Neural crest cell (in vitro differentiated cells): Measurements from ENCODE around the gene DYNC1H1. TPM values are rescaled to one million over a fixed set of nuclear protein-coding genes. Genes with fewer than 3 reads are reported as not detected.
"Not testable (repeated sequence)": the region's sequence is repeated elsewhere in the genome, so short reads cannot be mapped to it uniquely, and the experiment has no call there.

Source experiments
- DNase-seq: peaks from one replicate; pipeline ENCODE4 v3.0.0; 2021; ENCODE audit warnings: low read depth, mixed read lengths, low spot score
- H3K27ac Mint-ChIP-seq: one replicate; pipeline ENCODE4 v1.8.0; 2021; ENCODE audit warnings: mild to moderate bottlenecking, mixed read lengths; ENCODE audit not compliant: unreplicated experiment
- H3K27me3 Mint-ChIP-seq: 2 replicates; pipeline ENCODE4 v1.8.0; 2021; ENCODE audit warnings: low read depth, mild to moderate bottlenecking, mixed read lengths
- H3K36me3 Mint-ChIP-seq: 2 replicates; pipeline ENCODE4 v1.8.0; 2021; ENCODE audit warnings: low read depth, mild to moderate bottlenecking, mixed read lengths
- H3K4me1 Mint-ChIP-seq: 2 replicates; pipeline ENCODE4 v1.8.0; 2021; ENCODE audit warnings: mixed read lengths
- H3K4me3 Mint-ChIP-seq: one replicate; pipeline ENCODE4 v1.8.0; 2021; ENCODE audit warnings: mild to moderate bottlenecking, mixed read lengths
- H3K9me3 Mint-ChIP-seq: 2 replicates; pipeline ENCODE4 v1.8.0; 2021; ENCODE audit warnings: mixed read lengths
- CTCF ChIP-seq: fragments of 200-600 bp; sonication (generic); conservative IDR thresholded peaks from 2 replicates; pipeline ENCODE4 v1.5.0; 2021; ENCODE audit warnings: antibody characterized with exemption, mild to moderate bottlenecking
- total RNA-seq: library from RNA; stranded (reverse); gene quantifications from 2 replicates; pipeline ENCODE4 v1.2.1, GENCODE V29; 2021

DYNC1H1 gene
- total RNA-seq, 1 donor from 2014 or later = 528 TPM

DNA sequence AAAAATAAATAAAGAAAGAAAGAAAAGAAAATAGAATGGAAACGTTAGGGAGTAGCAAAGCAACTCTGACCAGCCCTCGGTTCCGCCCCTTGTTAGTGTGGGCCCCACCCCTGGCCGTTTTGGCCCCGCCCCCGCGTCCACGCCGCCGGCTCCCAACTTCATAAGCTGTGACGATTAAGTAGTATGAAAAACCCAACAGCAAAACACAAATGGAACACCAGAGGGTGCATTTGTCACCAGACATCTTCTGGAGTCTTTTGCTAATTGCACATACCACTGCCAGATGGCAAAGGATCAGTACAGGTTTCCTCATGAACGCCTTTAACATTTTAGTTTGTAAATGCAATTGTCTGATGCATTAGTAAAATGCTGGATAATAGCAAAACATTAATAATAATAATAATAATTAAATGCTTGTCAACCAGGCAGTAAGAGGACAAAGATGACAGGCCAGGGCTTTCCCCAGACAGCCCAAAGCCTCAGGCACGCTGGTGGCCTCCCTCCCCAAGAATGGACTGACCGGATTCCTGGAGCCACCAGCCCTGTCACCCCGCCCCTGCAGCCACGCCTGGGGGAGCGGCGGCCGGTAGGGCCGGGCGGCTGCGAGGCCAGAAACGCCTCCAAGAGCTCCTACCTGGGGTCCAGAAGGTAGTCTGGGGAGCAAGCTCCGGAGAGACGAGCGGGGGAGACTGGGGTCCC is 98.9 kb downstream of the DYNC1H1 start:
- Mint-ChIP-seq H3K27me3 (no peaks in the 10 kb centered on the region), H3K4me3 (no peak overlapping the region), H3K27ac (no peak overlapping the region), H3K36me3 (no peaks in the 10 kb centered on the region), H3K9me3 (no peaks in the 10 kb centered on the region), H3K4me1 (peaks cover 32% of the 10 kb centered on the region)
- TF ChIP-seq CTCF = peak; percentile 70
- DNase-seq = peak; percentile 63

DNA sequence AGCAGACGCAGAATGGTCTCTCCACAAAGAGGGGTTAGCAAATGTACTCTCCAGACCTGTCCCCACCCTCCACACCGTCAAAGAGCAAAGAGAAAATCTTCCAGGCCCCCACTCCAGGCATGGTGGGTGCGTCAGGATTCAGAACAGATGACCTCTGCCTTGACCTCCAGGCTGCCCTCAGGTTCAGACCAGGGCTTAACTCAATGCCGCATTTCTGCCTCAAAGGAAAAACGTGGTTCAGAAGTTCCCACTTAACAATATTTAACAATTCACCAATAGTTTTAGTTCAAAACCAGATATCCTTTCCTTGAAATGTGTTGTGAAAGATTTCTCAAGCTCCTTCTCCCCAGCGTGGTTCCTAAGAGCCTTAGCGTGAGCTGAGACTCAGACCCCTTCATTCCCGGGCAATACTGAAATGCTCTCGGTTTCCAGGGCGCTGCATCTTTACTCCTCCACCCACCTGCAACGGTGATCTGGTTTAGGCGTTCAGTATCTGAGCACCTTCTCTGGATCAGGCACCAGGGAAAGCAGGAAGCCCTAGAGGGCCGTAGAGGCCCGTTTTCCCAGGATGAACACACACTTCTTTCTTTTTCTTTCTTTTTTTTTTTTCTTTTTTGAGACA is 99.5 kb downstream of the DYNC1H1 start:
- Mint-ChIP-seq H3K9me3 (no peaks in the 10 kb centered on the region), H3K27me3 (no peaks in the 10 kb centered on the region), H3K36me3 (no peaks in the 10 kb centered on the region), H3K4me3 (no peak overlapping the region), H3K27ac (no peak overlapping the region), H3K4me1 (peaks cover 29% of the 10 kb centered on the region)
- DNase-seq = no peak
- TF ChIP-seq CTCF = no peak

GRCh38 chr14:102064590-102064989 is 100.2 kb downstream of the DYNC1H1 start:
- not testable (repeated sequence) for H3K27ac Mint-ChIP-seq, H3K36me3 Mint-ChIP-seq, H3K27me3 Mint-ChIP-seq, H3K9me3 Mint-ChIP-seq, H3K4me3 Mint-ChIP-seq, DNase-seq
- peaks cover 27% of the 10 kb centered on the region for H3K4me1 Mint-ChIP-seq

DNA sequence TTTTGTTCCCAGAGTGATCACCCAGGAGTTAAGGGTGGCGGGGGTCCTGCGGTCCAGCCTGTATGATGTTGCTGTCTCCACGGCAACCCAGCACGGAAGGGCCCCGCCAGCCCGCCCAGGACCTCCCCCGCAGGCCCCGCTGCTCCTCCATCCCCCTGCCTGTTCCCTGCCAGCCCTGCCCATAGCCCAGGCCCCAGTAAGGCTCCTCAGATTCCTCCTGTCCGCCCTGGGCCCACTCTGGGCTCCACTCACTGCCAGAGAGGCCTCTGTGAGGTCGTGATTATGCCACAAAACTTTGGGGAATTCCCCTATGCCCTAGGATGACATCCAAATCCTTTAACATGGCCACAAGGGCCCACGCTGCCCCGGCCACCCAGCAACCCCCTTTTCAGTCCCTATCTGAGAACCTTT is 101.7 kb downstream of the DYNC1H1 start:
- no peak for TF ChIP-seq CTCF
- H3K4me3 Mint-ChIP-seq = no peak overlapping the region
- no peak overlapping the region for H3K27ac Mint-ChIP-seq
- H3K4me1 Mint-ChIP-seq = peaks cover 30% of the 10 kb centered on the region
- no peaks in the 10 kb centered on the region for H3K36me3 Mint-ChIP-seq
- H3K9me3 Mint-ChIP-seq = no peaks in the 10 kb centered on the region
- H3K27me3 Mint-ChIP-seq = no peaks in the 10 kb centered on the region
- no peak for DNase-seq

DNA sequence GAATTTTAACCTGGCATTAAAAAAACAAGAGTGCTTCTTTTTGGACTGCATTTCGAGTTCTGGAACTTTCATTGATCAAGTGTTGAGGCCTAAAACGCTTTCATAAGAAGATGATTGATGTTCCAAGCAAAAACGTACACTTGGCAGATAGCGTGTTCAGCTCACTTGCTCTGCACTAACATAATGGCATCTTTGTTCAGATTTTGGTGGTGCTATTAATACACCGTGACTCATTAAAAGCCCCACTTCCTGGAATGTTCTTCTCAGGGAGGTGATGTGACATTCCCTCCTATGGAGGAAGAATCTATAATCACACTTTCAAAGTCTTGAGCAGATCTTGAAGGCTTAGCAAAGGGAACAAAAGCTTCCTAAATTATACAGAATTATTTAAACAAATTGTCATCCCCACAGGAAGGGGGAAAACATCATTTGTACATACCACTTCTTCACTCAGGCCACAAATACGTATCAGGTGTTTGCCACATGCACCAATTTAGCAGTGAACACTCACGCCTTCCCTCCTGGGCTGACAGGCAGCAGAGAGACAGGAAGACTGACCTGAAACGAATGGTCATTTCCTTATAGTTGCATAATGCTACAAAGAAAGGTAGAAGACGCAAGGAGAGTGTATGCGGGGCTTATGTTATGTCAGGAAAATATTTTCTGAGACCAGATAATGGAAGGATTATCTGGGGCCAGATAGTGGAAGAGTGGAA is 107.1 kb downstream of the DYNC1H1 start:
- Mint-ChIP-seq H3K9me3 (peaks cover 2% of the 10 kb centered on the region), H3K27me3 (no peaks in the 10 kb centered on the region), H3K4me1 (peaks cover 18% of the 10 kb centered on the region), H3K36me3 (peaks cover 5% of the 10 kb centered on the region), H3K4me3 (peak overlapping the region; percentile 21), H3K27ac (peak overlapping the region; percentile 69)
- no peak for TF ChIP-seq CTCF
- DNase-seq = no peak
